Mesendoderm (in vitro differentiated cells): ENCODE results near the gene GPRC6A.
A peak's percentile ranks its signal among the peaks of the same experiment; 100 is the strongest.

Source experiments
- DNase-seq: peaks from one replicate; pipeline ENCODE4 v3.0.0; 2013
- H2AK5ac ChIP-seq: 2 replicates; pipeline ENCODE4 v1.6.1; 2013; ENCODE audit warnings: low read length, inconsistent platforms
- H2BK120ac ChIP-seq: 2 replicates; pipeline ENCODE4 v1.6.1; 2013; ENCODE audit warnings: low read depth, mild to moderate bottlenecking, low read length, moderate library complexity, mixed read lengths
- H2BK15ac ChIP-seq: replicated peaks from 2 replicates; pipeline ENCODE4 v1.6.1; 2013; ENCODE audit warnings: low read depth, mild to moderate bottlenecking, moderate library complexity
- H2BK5ac ChIP-seq: 2 replicates; pipeline ENCODE4 v1.6.1; 2013; ENCODE audit warnings: low read length, inconsistent platforms
- H3K18ac ChIP-seq: 2 replicates; pipeline ENCODE4 v1.6.1; 2013; ENCODE audit warnings: mild to moderate bottlenecking, low read length, mixed read lengths
- H3K23ac ChIP-seq: one replicate; pipeline ENCODE4 v1.6.1; 2013; ENCODE audit warnings: low read length
- H3K27ac ChIP-seq: 2 replicates; pipeline ENCODE4 v1.5.1; 2013; ENCODE audit warnings: low read depth, mild to moderate bottlenecking, inconsistent platforms, low read length, moderate library complexity
- H3K27me3 ChIP-seq: 2 replicates; pipeline ENCODE4 v1.6.1; 2013; ENCODE audit warnings: low read length, control low read depth, mild to moderate bottlenecking, inconsistent platforms; ENCODE audit not compliant: insufficient read depth, poor library complexity
- H3K36me3 ChIP-seq: 2 replicates; pipeline ENCODE4 v1.6.1; 2013; ENCODE audit warnings: low read length, inconsistent platforms; ENCODE audit not compliant: control insufficient read depth, insufficient read depth
- H3K4ac ChIP-seq: one replicate; pipeline ENCODE4 v1.6.1; 2013; ENCODE audit warnings: low read depth, mild to moderate bottlenecking, low read length, moderate library complexity
- H3K4me1 ChIP-seq: 2 replicates; pipeline ENCODE4 v1.6.1; 2013; ENCODE audit warnings: low read depth, low read length, inconsistent platforms; ENCODE audit not compliant: control insufficient read depth
- H3K4me2 ChIP-seq: 2 replicates; pipeline ENCODE4 v1.6.1; 2013; ENCODE audit warnings: low read length
- H3K4me3 ChIP-seq: 2 replicates; pipeline ENCODE4 v1.5.1; 2013; ENCODE audit warnings: mild to moderate bottlenecking, low read length
- H3K56ac ChIP-seq: one replicate; pipeline ENCODE4 v1.6.1; 2013; ENCODE audit warnings: low read length
- H3K79me1 ChIP-seq: 2 replicates; pipeline ENCODE4 v1.6.1; 2013; ENCODE audit warnings: low read length, inconsistent platforms
- H3K79me2 ChIP-seq: 2 replicates; pipeline ENCODE4 v1.6.1; 2013; ENCODE audit warnings: mild to moderate bottlenecking, low read length; ENCODE audit not compliant: control insufficient read depth, insufficient read depth
- H3K9ac ChIP-seq: 2 replicates; pipeline ENCODE4 v1.6.1; 2013; ENCODE audit warnings: low read length, inconsistent platforms
- H4K5ac ChIP-seq: one replicate; pipeline ENCODE4 v1.6.1; 2013; ENCODE audit warnings: low read length
- H4K8ac ChIP-seq: one replicate; pipeline ENCODE4 v1.6.1; 2013; ENCODE audit warnings: low read depth, mild to moderate bottlenecking, control low read depth, low read length, moderate library complexity
- WGBS: extraction: QIAGEN DNeasy Blood & Tissue Kit; methylation state at CpG from one replicate; pipeline ENCODE4 v1.1.7; 2013; ENCODE audit warnings: low lambda C conversion rate, missing lambda C conversion rate; ENCODE audit not compliant: insufficient coverage; ENCODE audit errors: extremely low coverage; 5-methylcytosine and 5-hydroxymethylcytosine counted together

GPRC6A gene

DNA sequence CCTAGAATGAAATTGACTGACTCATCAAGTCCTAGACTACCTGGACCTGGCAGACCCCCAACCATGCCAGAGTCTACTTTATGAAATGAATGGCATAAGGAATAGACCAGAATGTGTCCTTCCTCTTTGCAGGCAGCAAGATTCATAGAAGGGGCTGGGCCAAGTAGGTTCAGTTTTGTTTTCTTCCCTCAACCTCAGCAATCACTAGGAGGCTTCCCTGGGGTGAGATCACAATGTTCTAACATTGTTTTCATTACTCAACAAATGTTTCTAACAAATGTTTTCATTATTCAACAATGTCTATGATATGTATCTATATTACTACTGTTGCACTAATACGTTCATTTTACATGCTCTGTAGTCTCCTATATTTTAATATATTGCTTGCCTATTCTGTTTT, 55.0 kb downstream of the GPRC6A start:
- H2BK15ac ChIP-seq, result no peak overlapping the region
- no peak overlapping the region for H3K23ac ChIP-seq
- H3K36me3 ChIP-seq, result no peaks in the 10 kb centered on the region
- no peak overlapping the region for H3K18ac ChIP-seq
- no peak overlapping the region for H2BK120ac ChIP-seq
- no peak for DNase-seq
- H3K79me1 ChIP-seq, result no peaks in the 10 kb centered on the region
- no peaks in the 10 kb centered on the region for H3K4me1 ChIP-seq
- no peak overlapping the region for H3K56ac ChIP-seq
- H4K8ac ChIP-seq, result no peak overlapping the region
- H4K5ac ChIP-seq, result no peak overlapping the region
- no peaks in the 10 kb centered on the region for H3K79me2 ChIP-seq
- peak overlapping the region; percentile 55 for H3K4ac ChIP-seq
- WGBS, result no CpG with 5 or more reads among the region's 1 CpG
- no peaks in the 10 kb centered on the region for H3K27me3 ChIP-seq
- no peak overlapping the region for H3K4me2 ChIP-seq
- no peak overlapping the region for H3K9ac ChIP-seq
- no peak overlapping the region for H2BK5ac ChIP-seq
- no peak overlapping the region for H2AK5ac ChIP-seq
- no peak overlapping the region for H3K27ac ChIP-seq
- H3K4me3 ChIP-seq, result no peak overlapping the region

DNA sequence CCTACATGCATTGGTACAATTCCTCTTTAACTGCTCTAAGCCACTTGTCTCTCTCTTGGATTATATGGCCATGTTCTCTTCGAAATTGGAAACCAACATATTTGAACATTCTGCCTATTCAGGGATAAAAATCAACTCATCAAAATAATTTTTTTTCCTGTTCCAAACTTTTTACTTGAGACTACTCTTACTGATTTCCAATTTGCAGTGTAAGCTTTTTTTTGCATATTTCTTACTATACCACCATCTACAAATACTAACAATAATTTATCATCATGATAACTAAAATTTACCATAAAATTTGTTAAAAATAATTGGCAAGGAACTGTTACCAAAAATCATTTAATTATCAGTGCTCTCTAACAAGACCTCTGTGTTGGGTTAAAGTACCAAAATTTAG, 56.4 kb downstream of the GPRC6A start:
- Histone ChIP-seq H3K56ac (no peak overlapping the region), H2BK15ac (no peak overlapping the region), H2AK5ac (no peak overlapping the region), H3K79me1 (no peaks in the 10 kb centered on the region), H3K4me3 (no peak overlapping the region), H4K8ac (no peak overlapping the region), H2BK120ac (no peak overlapping the region), H3K4me2 (no peak overlapping the region), H3K18ac (no peak overlapping the region), H3K36me3 (no peaks in the 10 kb centered on the region), H3K4ac (no peak overlapping the region), H3K4me1 (no peaks in the 10 kb centered on the region), H3K27ac (no peak overlapping the region), H2BK5ac (no peak overlapping the region), H4K5ac (no peak overlapping the region), H3K79me2 (no peaks in the 10 kb centered on the region), H3K23ac (no peak overlapping the region), H3K27me3 (no peaks in the 10 kb centered on the region), H3K9ac (no peak overlapping the region)
- no CpG with 5 or more reads among the region's 1 CpG for WGBS
- DNase-seq, result no peak

DNA sequence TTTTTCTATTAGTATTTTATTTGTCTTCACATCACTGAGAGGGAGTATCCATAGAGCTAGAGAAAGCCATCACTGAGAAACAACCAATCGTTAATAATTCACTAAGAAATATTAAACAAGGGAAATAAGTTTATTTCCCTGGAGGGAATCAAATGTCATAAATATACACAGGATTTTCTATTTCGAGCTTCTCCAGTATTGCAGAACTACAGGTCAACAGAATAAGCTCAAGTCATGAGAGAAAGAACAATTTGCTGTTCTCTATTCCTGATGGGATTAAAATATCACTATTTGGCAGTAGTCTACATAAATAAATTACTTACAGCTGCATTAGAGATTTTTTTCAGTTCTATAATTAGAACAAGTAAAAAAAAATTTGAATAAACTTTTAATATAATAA, 61.2 kb downstream of the GPRC6A start:
- Histone ChIP-seq H3K4ac (no peak overlapping the region), H3K9ac (no peak overlapping the region), H2BK5ac (no peak overlapping the region), H3K79me1 (no peaks in the 10 kb centered on the region), H4K8ac (no peak overlapping the region), H3K23ac (no peak overlapping the region), H2AK5ac (no peak overlapping the region), H3K4me1 (no peaks in the 10 kb centered on the region), H3K27ac (no peak overlapping the region), H4K5ac (no peak overlapping the region), H3K4me3 (no peak overlapping the region), H3K79me2 (no peaks in the 10 kb centered on the region), H3K27me3 (peaks cover 2% of the 10 kb centered on the region), H2BK15ac (no peak overlapping the region), H3K56ac (no peak overlapping the region), H3K4me2 (no peak overlapping the region), H3K18ac (no peak overlapping the region), H2BK120ac (no peak overlapping the region), H3K36me3 (no peaks in the 10 kb centered on the region)
- no peak for DNase-seq
- no CpG with 5 or more reads among the region's 2 CpGs for WGBS

DNA sequence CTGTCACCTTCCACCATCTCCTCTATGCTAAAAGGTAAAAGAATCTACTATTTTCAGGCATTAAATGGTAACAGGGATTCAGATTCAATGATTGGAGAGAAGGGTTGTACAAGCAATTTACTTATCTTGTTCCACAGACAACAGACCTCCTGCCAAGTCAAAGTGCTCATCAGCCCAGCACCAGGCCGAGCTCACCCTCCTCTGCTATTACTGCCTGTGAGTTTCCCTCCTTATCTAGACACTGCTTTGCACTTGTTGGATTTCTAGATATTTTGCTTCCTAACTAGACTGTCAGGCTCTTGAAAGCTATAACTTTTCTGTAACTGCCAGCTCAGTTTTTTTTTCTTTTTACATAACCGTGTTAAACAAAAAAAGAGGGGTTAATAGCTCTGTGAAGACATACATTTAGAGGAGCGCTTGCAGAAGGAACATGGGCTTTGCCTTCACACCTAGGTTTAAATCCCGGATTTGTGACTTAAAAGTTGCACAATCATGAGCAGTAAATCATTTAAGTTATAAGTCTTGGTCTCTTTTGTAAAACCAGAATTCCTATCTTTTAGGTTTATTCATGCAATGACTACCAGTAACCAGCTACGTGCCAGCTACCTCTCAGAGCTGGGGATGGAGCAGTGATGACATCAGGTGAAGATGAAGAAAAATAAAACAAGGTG, 62.2 kb downstream of the GPRC6A start:
- H3K27me3 ChIP-seq, result peaks cover 2% of the 10 kb centered on the region
- no peak overlapping the region for H2BK120ac ChIP-seq
- H4K8ac ChIP-seq, result no peak overlapping the region
- H2BK15ac ChIP-seq, result no peak overlapping the region
- H3K79me1 ChIP-seq, result no peaks in the 10 kb centered on the region
- no peaks in the 10 kb centered on the region for H3K36me3 ChIP-seq
- no peak overlapping the region for H2BK5ac ChIP-seq
- no peak overlapping the region for H3K18ac ChIP-seq
- H3K27ac ChIP-seq, result no peak overlapping the region
- no CpG with 5 or more reads among the region's 5 CpGs for WGBS
- no peak overlapping the region for H2AK5ac ChIP-seq
- no peaks in the 10 kb centered on the region for H3K4me1 ChIP-seq
- H3K56ac ChIP-seq, result no peak overlapping the region
- H3K4ac ChIP-seq, result no peak overlapping the region
- H3K79me2 ChIP-seq, result no peaks in the 10 kb centered on the region
- no peak overlapping the region for H3K4me2 ChIP-seq
- no peak overlapping the region for H3K9ac ChIP-seq
- no peak overlapping the region for H3K23ac ChIP-seq
- no peak overlapping the region for H4K5ac ChIP-seq
- no peak for DNase-seq
- H3K4me3 ChIP-seq, result no peak overlapping the region

DNA sequence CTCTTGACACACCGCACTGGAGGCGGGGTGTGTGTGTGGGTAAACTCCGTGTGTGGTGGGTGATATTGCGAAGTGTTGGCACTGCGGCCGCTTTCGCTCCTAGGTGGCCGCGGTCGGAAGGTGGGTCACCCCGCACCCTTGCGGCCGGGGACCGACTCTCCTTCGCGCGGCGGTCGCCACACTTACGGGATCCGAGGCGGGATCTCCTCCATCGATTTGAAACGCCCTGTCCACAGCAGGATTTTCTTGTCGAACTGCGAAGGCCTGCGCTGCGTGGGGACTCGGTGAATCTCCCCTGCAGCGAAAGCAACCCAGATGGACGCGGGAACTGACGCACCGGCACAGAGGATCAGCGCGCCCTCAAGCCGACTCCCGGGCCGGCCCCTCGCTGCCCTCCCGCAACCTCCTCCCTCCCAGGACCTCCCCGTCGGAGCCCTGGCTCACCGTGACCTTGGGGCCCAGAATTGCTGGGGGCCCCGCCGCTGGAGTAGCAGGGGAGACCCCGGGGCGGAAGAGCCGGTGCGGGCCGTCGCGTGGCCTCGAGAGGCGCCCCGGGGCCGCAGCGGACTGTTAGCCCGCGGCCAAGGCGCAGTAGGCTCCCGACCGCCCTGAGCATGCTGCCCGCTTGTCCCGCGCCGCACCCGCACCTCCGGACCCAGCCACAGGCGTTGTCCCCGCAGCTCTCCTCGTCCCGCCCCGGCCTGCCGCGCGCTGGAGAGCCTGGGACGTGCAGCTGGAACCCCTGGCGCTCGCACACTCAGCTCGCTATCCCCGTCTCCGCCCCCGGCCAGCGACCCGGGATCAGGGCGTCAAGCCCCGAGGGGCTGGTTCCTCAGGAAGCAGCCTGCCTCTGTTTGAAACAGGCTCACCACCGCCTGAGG, 63.7 kb downstream of the GPRC6A start, which contains the start of gene FAM162B:
FAM162B (minus strand) TSS at position 759 of the 881 bp plus-strand sequence; CDS start at position 616, 143 bp downstream.
- Histone ChIP-seq H2BK15ac (no peak within 1 kb of the TSS), H4K8ac (no peak within 1 kb of the TSS), H3K27ac (no peak within 1 kb of the TSS), H3K4me3 (peak within 1 kb of the TSS; percentile 45), H2BK5ac (no peak within 1 kb of the TSS), H3K27me3 (peaks cover 2% of the 10 kb centered on the region), H3K4me1 (no peaks in the 10 kb centered on the region), H3K79me1 (no peaks in the 10 kb centered on the region), H3K4me2 (peak within 1 kb of the TSS; percentile 93), H3K56ac (peak within 1 kb of the TSS; percentile 82), H2BK120ac (no peak within 1 kb of the TSS), H3K36me3 (no peaks in the 10 kb centered on the region), H3K18ac (no peak within 1 kb of the TSS), H3K23ac (peak within 1 kb of the TSS; percentile 30), H3K9ac (peak within 1 kb of the TSS; percentile 56), H3K79me2 (no peaks in the 10 kb centered on the region), H3K4ac (no peak within 1 kb of the TSS), H2AK5ac (no peak within 1 kb of the TSS), H4K5ac (no peak within 1 kb of the TSS)
- DNase-seq, result peak; percentile 68
- no CpG with 5 or more reads among the region's 89 CpGs for WGBS
